GF-D8 (cell line): Measurements from ENCODE around the gene CFAP92.
A peak's percentile ranks its signal among the peaks of the same experiment; 100 is the strongest.

Experiments
- DNase-seq: peaks from one replicate; lab custom pipeline; 2025; lab: John Stamatoyannopoulos, UW

CFAP92 gene

GRCh38 chr3:128867200-128868125 lies 126.4 kb downstream of the CFAP92 start:
- DNase-seq, result peak; percentile 76

GRCh38 chr3:128864849-128865804 lies 128.7 kb downstream of the CFAP92 start:
- peak; percentile 95 for DNase-seq

GRCh38 chr3:128864351-128864811 lies 129.5 kb downstream of the CFAP92 start:
- DNase-seq, result peak; percentile 65

- DNase-seq, result no peak
These were observed 130.3 kb downstream of the CFAP92 start for GRCh38 chr3:128863560-128863959.

- no peak for DNase-seq
These were observed 132.4 kb downstream of the CFAP92 start for GRCh38 chr3:128861491-128861890.
